ENCODE data around the gene PEAK1. TPM values are rescaled to one million over a fixed set of nuclear protein-coding genes. Genes with fewer than 3 reads are reported as not detected.
A peak's percentile ranks its signal among the peaks of the same experiment; 100 is the strongest.

PEAK1 gene
- total RNA-seq, 1 experiment from 2014 or later: 36.7 TPM

DNA sequence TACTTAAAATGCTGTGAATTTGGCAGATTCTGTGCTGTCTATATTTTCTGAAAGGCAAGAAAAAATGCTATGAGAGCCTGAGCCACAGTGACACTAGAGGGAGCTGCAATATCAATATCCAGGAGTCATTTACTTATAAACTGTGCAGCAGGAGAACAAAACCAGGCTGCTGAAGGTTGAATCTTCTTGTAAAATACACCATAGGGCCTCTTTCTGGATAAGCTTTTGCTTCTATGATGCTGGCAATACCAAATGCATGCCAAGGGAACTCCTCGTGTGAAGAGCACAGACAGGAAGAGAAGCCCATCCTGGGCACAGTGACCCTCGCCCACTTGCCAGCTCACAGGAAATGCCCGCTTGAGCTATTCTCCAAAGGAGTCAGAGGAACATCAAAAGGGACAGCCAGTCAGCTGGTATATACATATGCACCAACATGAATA lies 301.0 kb downstream of the PEAK1 start:
- Histone ChIP-seq H3K4me1 (ENCODE audit: insufficient read depth, low read length, poor library complexity, severe bottlenecking) (no peaks in the 10 kb centered on the region), H3K9me3 (ENCODE audit: low read depth, low read length, poor library complexity, severe bottlenecking) (no peaks in the 10 kb centered on the region), H3K27me3 (replicated peaks; ENCODE audit: insufficient read depth, low read depth, low read length, poor library complexity) (no peaks in the 10 kb centered on the region), H3K27ac (ENCODE audit: low read depth, low read length, poor library complexity, severe bottlenecking) (no peak overlapping the region), H3K36me3 (ENCODE audit: insufficient read depth, low read length, poor library complexity, severe bottlenecking) (no peaks in the 10 kb centered on the region), H3K4me3 (ENCODE audit: low read depth, low read length, poor library complexity, severe bottlenecking) (no peak overlapping the region)
- no TSS peak for BruUV-seq (replicated peaks)
- CTCF ChIA-PET: interaction anchor here (0.8 to 4.3 kb wide), 8 partner anchors 68 to 756 kb away, joined by 3 to 40 read pairs (median 4); partner anchors contain the start of gene LINGO1
- peak; percentile 82 for DNase-seq (ENCODE audit: low spot score)
- TF ChIP-seq CTCF (conservative IDR thresholded peaks at IDR 0.05; ENCODE audit: low read depth, low read length) (peak; percentile 93), EZH2 (IDR thresholded peaks at IDR 0.05; ENCODE audit: borderline replicate concordance, low read depth, low read length, poor library complexity, severe bottlenecking) (no peak)
- intact Hi-C loops (cut with micrococcal nuclease; ENCODE audit: unreplicated experiment): loop anchor here (2.0 to 10.0 kb wide), 5 partner anchors 378 to 756 kb away; partner anchors contain the start of gene LINGO1
- POLR2A ChIA-PET (ENCODE audit: low non-redundant PET): no interaction called here

GRCh38 chr15:77115179-77115578 lies 304.7 kb downstream of the PEAK1 start:
- Histone ChIP-seq H3K4me1 (ENCODE audit: insufficient read depth, low read length, poor library complexity, severe bottlenecking) (no peaks in the 10 kb centered on the region), H3K27me3 (replicated peaks; ENCODE audit: insufficient read depth, low read depth, low read length, poor library complexity) (no peaks in the 10 kb centered on the region), H3K4me3 (ENCODE audit: low read depth, low read length, poor library complexity, severe bottlenecking) (no peak overlapping the region), H3K9me3 (ENCODE audit: low read depth, low read length, poor library complexity, severe bottlenecking) (no peaks in the 10 kb centered on the region), H3K27ac (ENCODE audit: low read depth, low read length, poor library complexity, severe bottlenecking) (no peak overlapping the region), H3K36me3 (ENCODE audit: insufficient read depth, low read length, poor library complexity, severe bottlenecking) (no peaks in the 10 kb centered on the region)
- DNase-seq (ENCODE audit: low spot score): no peak
- intact Hi-C loops (cut with micrococcal nuclease; ENCODE audit: unreplicated experiment): loop anchor here (5.0 to 10.0 kb wide), 3 partner anchors 517 to 760 kb away; partner anchors contain the start of gene LINGO1
- no TSS peak for BruUV-seq (replicated peaks)
- TF ChIP-seq EZH2 (IDR thresholded peaks at IDR 0.05; ENCODE audit: borderline replicate concordance, low read depth, low read length, poor library complexity, severe bottlenecking): no peak
- no peak for TF ChIP-seq CTCF (conservative IDR thresholded peaks at IDR 0.05; ENCODE audit: low read depth, low read length)
- POLR2A ChIA-PET (ENCODE audit: low non-redundant PET): no interaction called here
- CTCF ChIA-PET: interaction anchor here (0.7 kb wide), 1 partner anchor 425 kb away, joined by 3 read pairs; no protein-coding TSS in a partner anchor

GRCh38 chr15:77112838-77113504 lies 306.9 kb downstream of the PEAK1 start:
- Histone ChIP-seq H3K4me3 (ENCODE audit: low read depth, low read length, poor library complexity, severe bottlenecking) (no peak overlapping the region), H3K4me1 (ENCODE audit: insufficient read depth, low read length, poor library complexity, severe bottlenecking) (peaks cover 7% of the 10 kb centered on the region), H3K27ac (ENCODE audit: low read depth, low read length, poor library complexity, severe bottlenecking) (no peak overlapping the region), H3K9me3 (ENCODE audit: low read depth, low read length, poor library complexity, severe bottlenecking) (no peaks in the 10 kb centered on the region), H3K27me3 (replicated peaks; ENCODE audit: insufficient read depth, low read depth, low read length, poor library complexity) (no peaks in the 10 kb centered on the region), H3K36me3 (ENCODE audit: insufficient read depth, low read length, poor library complexity, severe bottlenecking) (no peaks in the 10 kb centered on the region)
- DNase-seq (ENCODE audit: low spot score): no peak
- TF ChIP-seq EZH2 (IDR thresholded peaks at IDR 0.05; ENCODE audit: borderline replicate concordance, low read depth, low read length, poor library complexity, severe bottlenecking): no peak
- TF ChIP-seq CTCF (conservative IDR thresholded peaks at IDR 0.05; ENCODE audit: low read depth, low read length): peak; percentile 26; the same call in 1 of the 2 replicates
- POLR2A ChIA-PET (ENCODE audit: low non-redundant PET): no interaction called here
- BruUV-seq (replicated peaks): no TSS peak
- intact Hi-C loops (cut with micrococcal nuclease; ENCODE audit: unreplicated experiment): loop anchor here (10.0 kb wide), 1 partner anchor 762 kb away; no protein-coding TSS in a partner anchor
- CTCF ChIA-PET: no interaction called here
